ENCODE data around the gene ABCA10.

DNA sequence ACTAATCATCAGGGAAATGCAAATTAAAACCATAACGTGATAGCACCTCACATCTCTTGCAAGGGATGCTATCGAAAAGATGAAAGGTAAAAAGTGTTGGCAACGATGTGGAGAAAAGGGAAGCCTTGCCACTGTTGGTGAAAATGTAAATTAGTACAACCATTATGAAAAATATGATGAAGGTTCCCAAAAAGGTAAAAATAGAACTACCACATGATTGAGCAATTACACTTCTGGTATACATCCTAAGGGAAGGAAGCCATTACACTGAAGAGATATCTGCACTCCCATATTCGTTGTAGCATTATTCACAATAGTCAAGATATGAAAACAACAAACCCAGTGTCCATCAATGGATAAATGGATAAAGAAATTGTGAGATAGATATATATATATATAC is 21.5 kb downstream of the ABCA10 start:
- TF ChIP-seq, protein P1, sequence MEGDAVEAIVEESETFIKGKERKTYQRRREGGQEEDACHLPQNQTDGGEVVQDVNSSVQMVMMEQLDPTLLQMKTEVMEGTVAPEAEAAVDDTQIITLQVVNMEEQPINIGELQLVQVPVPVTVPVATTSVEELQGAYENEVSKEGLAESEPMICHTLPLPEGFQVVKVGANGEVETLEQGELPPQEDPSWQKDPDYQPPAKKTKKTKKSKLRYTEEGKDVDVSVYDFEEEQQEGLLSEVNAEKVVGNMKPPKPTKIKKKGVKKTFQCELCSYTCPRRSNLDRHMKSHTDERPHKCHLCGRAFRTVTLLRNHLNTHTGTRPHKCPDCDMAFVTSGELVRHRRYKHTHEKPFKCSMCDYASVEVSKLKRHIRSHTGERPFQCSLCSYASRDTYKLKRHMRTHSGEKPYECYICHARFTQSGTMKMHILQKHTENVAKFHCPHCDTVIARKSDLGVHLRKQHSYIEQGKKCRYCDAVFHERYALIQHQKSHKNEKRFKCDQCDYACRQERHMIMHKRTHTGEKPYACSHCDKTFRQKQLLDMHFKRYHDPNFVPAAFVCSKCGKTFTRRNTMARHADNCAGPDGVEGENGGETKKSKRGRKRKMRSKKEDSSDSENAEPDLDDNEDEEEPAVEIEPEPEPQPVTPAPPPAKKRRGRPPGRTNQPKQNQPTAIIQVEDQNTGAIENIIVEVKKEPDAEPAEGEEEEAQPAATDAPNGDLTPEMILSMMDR (IDR thresholded peaks at IDR 0.05) = no peak
- TF ChIP-seq POLR2A (IDR thresholded peaks at IDR 0.05; ENCODE audit: low read depth) = no peak

All from esophagus muscularis mucosa (tissue), 3 donors.